Erythroblast (primary cell): ENCODE measurements around the gene HS3ST5.

ENCODE experiments used
- GATA1 ChIP-seq: IDR thresholded peaks from 2 replicates; pipeline ENCODE4 v1.6.1; 2011; ENCODE audit warnings: low read depth, mild to moderate bottlenecking, control low read depth, low read length, moderate library complexity
- POLR2A ChIP-seq: IDR thresholded peaks from 2 replicates; pipeline ENCODE4 v1.6.1; 2011; ENCODE audit warnings: mild to moderate bottlenecking, low read length

GRCh38 chr6:114170958-114171387 lies 171.8 kb downstream of the HS3ST5 start:
- TF ChIP-seq POLR2A = no peak
- no peak for TF ChIP-seq GATA1
